Peyer's patch (tissue), 4 donors: ENCODE measurements around the gene GATAD2B.

Experiments used
- POLR2A ChIP-seq, 2 donors: fragments of 450-650 bp; IDR thresholded peaks; one replicate each; pipeline ENCODE4 v1.5.1; 2017; ENCODE audit warnings: antibody characterized with exemption in 2 of 2, mild to moderate bottlenecking in 2 of 2, moderate library complexity in 2 of 2
- TF ChIP-seq, protein P1 (sequence below), 6 experiments: fragments of 450-650 bp in 4 of 6; fragments of 200-600 bp in 2 of 6; sonication (generic) in 1 of 6; IDR thresholded peaks; one replicate each; pipeline ENCODE4 v1.5.1; 2017 to 2019; ENCODE audit warnings: antibody characterized with exemption in 6 of 6, mild to moderate bottlenecking in 3 of 6, moderate library complexity in 1 of 6

DNA sequence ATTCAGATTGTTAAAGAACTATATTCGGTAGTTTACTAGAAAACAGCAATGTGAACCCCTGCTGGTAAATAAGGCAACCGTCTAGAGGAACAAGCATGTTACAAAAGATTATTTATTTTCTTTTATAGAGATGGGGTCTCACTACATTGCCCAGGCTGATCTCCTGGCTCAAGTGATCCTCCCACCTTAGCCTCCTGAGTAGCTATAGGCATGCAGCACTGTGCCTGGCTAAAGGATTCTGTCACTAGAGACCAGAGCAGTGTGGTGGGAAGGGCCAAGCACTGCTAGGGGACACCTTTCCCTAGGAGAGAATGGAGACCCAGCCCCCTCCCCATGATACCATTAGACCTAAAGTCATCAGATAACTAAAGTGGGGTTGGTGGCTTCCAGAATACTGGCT, 118.7 kb downstream of the GATAD2B start:
- no peak for TF ChIP-seq POLR2A (IDR thresholded peaks at IDR 0.05)
- TF ChIP-seq, protein P1, sequence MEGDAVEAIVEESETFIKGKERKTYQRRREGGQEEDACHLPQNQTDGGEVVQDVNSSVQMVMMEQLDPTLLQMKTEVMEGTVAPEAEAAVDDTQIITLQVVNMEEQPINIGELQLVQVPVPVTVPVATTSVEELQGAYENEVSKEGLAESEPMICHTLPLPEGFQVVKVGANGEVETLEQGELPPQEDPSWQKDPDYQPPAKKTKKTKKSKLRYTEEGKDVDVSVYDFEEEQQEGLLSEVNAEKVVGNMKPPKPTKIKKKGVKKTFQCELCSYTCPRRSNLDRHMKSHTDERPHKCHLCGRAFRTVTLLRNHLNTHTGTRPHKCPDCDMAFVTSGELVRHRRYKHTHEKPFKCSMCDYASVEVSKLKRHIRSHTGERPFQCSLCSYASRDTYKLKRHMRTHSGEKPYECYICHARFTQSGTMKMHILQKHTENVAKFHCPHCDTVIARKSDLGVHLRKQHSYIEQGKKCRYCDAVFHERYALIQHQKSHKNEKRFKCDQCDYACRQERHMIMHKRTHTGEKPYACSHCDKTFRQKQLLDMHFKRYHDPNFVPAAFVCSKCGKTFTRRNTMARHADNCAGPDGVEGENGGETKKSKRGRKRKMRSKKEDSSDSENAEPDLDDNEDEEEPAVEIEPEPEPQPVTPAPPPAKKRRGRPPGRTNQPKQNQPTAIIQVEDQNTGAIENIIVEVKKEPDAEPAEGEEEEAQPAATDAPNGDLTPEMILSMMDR (IDR thresholded peaks at IDR 0.05) = no peak
